Tibial artery (tissue), 4 donors: Measurements from ENCODE around the gene PEX10.

Source experiments
- DNase-seq, 2 donors: peaks; one replicate each; pipeline ENCODE4 v3.0.0-alpha.2; 2019
- H3K27ac ChIP-seq, 2 donors: fragments of 200-600 bp; sonication (generic) in 1 of 2; 1 replicate in 1 of 2; 2 replicates in 1 of 2; pipeline ENCODE4 v1.5.1; 2018 to 2019; ENCODE audit warnings: mild to moderate bottlenecking in 1 of 2
- H3K27me3 ChIP-seq, 2 donors: fragments of 200-600 bp; sonication (generic) in 1 of 2; one replicate each; pipeline versions ENCODE4 v1.5.1 to v1.6.0; 2016 to 2019
- H3K36me3 ChIP-seq, 3 donors: fragments of 200-600 bp; sonication (generic) in 2 of 3; one replicate each; pipeline ENCODE4 v1.5.1; 2016 to 2019; ENCODE audit warnings: mild to moderate bottlenecking in 2 of 3
- H3K4me1 ChIP-seq, 4 donors: fragments of 200-600 bp; sonication (generic) in 2 of 4; 1 replicate in 3 of 4; 2 replicates in 1 of 4; pipeline ENCODE4 v1.5.1; 2016 to 2019
- H3K4me3 ChIP-seq, 2 donors: fragments of 200-600 bp; sonication (generic) in 1 of 2; 1 replicate in 1 of 2; 2 replicates in 1 of 2; pipeline ENCODE4 v1.5.1; 2018 to 2019; ENCODE audit warnings: mild to moderate bottlenecking in 2 of 2
- H3K9me3 ChIP-seq, 3 donors: fragments of 200-600 bp; sonication (generic) in 1 of 3; one replicate each; pipeline ENCODE4 v1.5.1; 2016 to 2019
- intact Hi-C: fragments of 100-400 bp; cut with DNase I; formaldehyde crosslinking; loops from one replicate; pipeline ENCODE4 v1.15.0; 2023; ENCODE audit warnings: low total_unique reads
- TF ChIP-seq, protein P1 (sequence below), 2 experiments: fragments of 200-600 bp in 1 of 2; fragments of 450-650 bp in 1 of 2; IDR thresholded peaks; one replicate each; pipeline ENCODE4 v1.5.1; 2017 to 2019; ENCODE audit warnings: antibody characterized with exemption in 2 of 2, mild to moderate bottlenecking in 1 of 2, moderate library complexity in 1 of 2

The PEX10 gene

GRCh38 chr1:2400576-2400909 lies 11.8 kb downstream of the PEX10 start:
- TF ChIP-seq, protein P1, sequence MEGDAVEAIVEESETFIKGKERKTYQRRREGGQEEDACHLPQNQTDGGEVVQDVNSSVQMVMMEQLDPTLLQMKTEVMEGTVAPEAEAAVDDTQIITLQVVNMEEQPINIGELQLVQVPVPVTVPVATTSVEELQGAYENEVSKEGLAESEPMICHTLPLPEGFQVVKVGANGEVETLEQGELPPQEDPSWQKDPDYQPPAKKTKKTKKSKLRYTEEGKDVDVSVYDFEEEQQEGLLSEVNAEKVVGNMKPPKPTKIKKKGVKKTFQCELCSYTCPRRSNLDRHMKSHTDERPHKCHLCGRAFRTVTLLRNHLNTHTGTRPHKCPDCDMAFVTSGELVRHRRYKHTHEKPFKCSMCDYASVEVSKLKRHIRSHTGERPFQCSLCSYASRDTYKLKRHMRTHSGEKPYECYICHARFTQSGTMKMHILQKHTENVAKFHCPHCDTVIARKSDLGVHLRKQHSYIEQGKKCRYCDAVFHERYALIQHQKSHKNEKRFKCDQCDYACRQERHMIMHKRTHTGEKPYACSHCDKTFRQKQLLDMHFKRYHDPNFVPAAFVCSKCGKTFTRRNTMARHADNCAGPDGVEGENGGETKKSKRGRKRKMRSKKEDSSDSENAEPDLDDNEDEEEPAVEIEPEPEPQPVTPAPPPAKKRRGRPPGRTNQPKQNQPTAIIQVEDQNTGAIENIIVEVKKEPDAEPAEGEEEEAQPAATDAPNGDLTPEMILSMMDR (IDR thresholded peaks at IDR 0.05) = no peak
- no peak overlapping the region for H3K4me3 ChIP-seq
- no peaks in the 10 kb centered on the region for H3K4me1 ChIP-seq
- no peak for DNase-seq
- H3K27me3 ChIP-seq = no peaks in the 10 kb centered on the region
- H3K9me3 ChIP-seq = no peaks in the 10 kb centered on the region
- no peak overlapping the region for H3K27ac ChIP-seq
- peaks cover 80 to 100% (median 97%) of the 10 kb centered on the region in 3 donors for H3K36me3 ChIP-seq
- intact Hi-C loops = no loop called here

- TF ChIP-seq, protein P1 (IDR thresholded peaks at IDR 0.05) = no peak
- H3K36me3 ChIP-seq = peaks cover 75 to 100% (median 97%) of the 10 kb centered on the region in 3 donors
- no peak for DNase-seq
- intact Hi-C loops = no loop called here
- H3K9me3 ChIP-seq = no peaks in the 10 kb centered on the region
- H3K4me1 ChIP-seq = peaks cover 0 to 4% (median under 1%) of the 10 kb centered on the region in 4 donors
- no peaks in the 10 kb centered on the region for H3K27me3 ChIP-seq
- no peak overlapping the region for H3K4me3 ChIP-seq
- H3K27ac ChIP-seq = no peak overlapping the region
Measured at GRCh38 chr1:2399890-2400575, 12.3 kb downstream of the PEX10 start.

DNA sequence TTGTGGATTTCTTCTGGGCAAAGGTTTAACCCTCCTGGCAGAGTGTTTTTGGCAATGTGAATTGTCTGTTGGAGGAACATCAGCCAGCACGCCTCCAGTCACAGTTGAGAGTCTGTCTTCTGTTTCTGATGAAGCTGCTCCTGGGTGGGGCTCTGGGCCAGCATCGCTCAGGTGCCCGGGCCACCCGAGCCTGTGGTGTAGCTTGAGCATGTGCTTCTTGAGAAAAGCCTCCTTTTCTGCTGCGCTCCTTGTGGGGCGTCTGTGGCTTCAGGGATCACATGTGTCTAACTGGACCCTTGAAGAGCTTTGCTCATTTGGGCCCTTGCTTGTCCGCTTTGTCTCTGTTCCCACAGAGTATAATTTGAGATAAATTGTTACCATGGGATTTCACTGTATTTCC lies 13.5 kb downstream of the PEX10 start:
- intact Hi-C loops = no loop called here
- peaks cover 66 to 100% (median 87%) of the 10 kb centered on the region in 3 donors for H3K36me3 ChIP-seq
- peaks cover 0 to 16% (median 8%) of the 10 kb centered on the region in 4 donors for H3K4me1 ChIP-seq
- TF ChIP-seq, protein P1 (IDR thresholded peaks at IDR 0.05) = no peak
- no peak overlapping the region for H3K27ac ChIP-seq
- H3K27me3 ChIP-seq = no peaks in the 10 kb centered on the region
- H3K9me3 ChIP-seq = no peaks in the 10 kb centered on the region
- no peak overlapping the region for H3K4me3 ChIP-seq
- DNase-seq = no peak

- no peak for DNase-seq
- H3K4me1 ChIP-seq = peaks cover 4 to 32% (median 25%) of the 10 kb centered on the region in 4 donors
- H3K27me3 ChIP-seq = no peaks in the 10 kb centered on the region
- no peak overlapping the region for H3K4me3 ChIP-seq
- intact Hi-C loops = no loop called here
- no peak overlapping the region for H3K27ac ChIP-seq
- H3K36me3 ChIP-seq = peaks cover 51 to 94% (median 70%) of the 10 kb centered on the region in 3 donors
- H3K9me3 ChIP-seq = no peaks in the 10 kb centered on the region
- TF ChIP-seq, protein P1 (IDR thresholded peaks at IDR 0.05) = no peak
Measured at GRCh38 chr1:2397007-2397679, 15.2 kb downstream of the PEX10 start.

GRCh38 chr1:2396476-2396875 lies 15.9 kb downstream of the PEX10 start:
- TF ChIP-seq, protein P1 (IDR thresholded peaks at IDR 0.05) = no peak
- intact Hi-C loops = no loop called here
- no peak overlapping the region for H3K27ac ChIP-seq
- H3K4me3 ChIP-seq = no peak overlapping the region
- no peaks in the 10 kb centered on the region for H3K9me3 ChIP-seq
- DNase-seq = no peak
- H3K36me3 ChIP-seq = peaks cover 45 to 87% (median 63%) of the 10 kb centered on the region in 3 donors
- no peaks in the 10 kb centered on the region for H3K27me3 ChIP-seq
- peaks cover 4 to 32% (median 26%) of the 10 kb centered on the region in 4 donors for H3K4me1 ChIP-seq
